ENCODE results near the gene KBTBD2. TPM values are rescaled to one million over a fixed set of nuclear protein-coding genes. Genes with fewer than 3 reads are reported as not detected.

The KBTBD2 gene
- total and polyA plus RNA-seq, 2 donors (not counting 3 experiments of a cell fraction or from before 2014, with no cell fraction given) = 24.8 to 36.6 TPM

- CTCF ChIA-PET = no interaction called here
- Histone ChIP-seq H3K4me2 (ENCODE audit: insufficient read depth, low read length) (no peak overlapping the region), H3K9me3 (replicated peaks; ENCODE audit: control insufficient read depth, insufficient read depth, low read length) (no peaks in the 10 kb centered on the region), H3K9me1 (replicated peaks; ENCODE audit: control insufficient read depth, extremely low read depth, insufficient read depth, low read length) (no peaks in the 10 kb centered on the region), H3K27me3 (ENCODE audit: control insufficient read depth in 2 of 2, insufficient read depth in 2 of 2, low read length in 2 of 2) (no peaks in the 10 kb centered on the region), H3K4me1 (ENCODE audit: control insufficient read depth, extremely low read depth, insufficient read depth, low read length) (no peaks in the 10 kb centered on the region), H4K20me1 (replicated peaks; ENCODE audit: control insufficient read depth, extremely low read depth, insufficient read depth, low read length) (no peaks in the 10 kb centered on the region), H3K27ac (ENCODE audit: insufficient read depth, low read depth, low read length) (no peak overlapping the region), H3K79me2 (ENCODE audit: control insufficient read depth, insufficient read depth, low read length) (peaks cover 18% of the 10 kb centered on the region), H3K4me3 (replicated peaks in 1 of 3; ENCODE audit: insufficient read depth in 1 of 3, low read depth in 1 of 3, low read length in 3 of 3) (no peak overlapping the region), H3K9ac (replicated peaks; ENCODE audit: extremely low read depth, insufficient read depth, low read length) (no peak overlapping the region), H2AFZ (ENCODE audit: low read depth, low read length) (no peak overlapping the region), H3K36me3 (ENCODE audit: control insufficient read depth in 2 of 2, extremely low read depth in 1 of 2, insufficient read depth in 2 of 2, low read length in 2 of 2) (peaks cover 16 to 24% of the 10 kb centered on the region in 2 experiments)
- dilution Hi-C loops (cut with MboI; ENCODE audit: extremely low pct_ligation_motif_present, low sequenced_read_pairs) = no loop called here
- FAIRE-seq (peak; percentile 12), DNase-seq (ENCODE audit: low read depth, low spot score) (no peak)
- POLR2A ChIA-PET = no interaction called here
- intact Hi-C loops (cut with micrococcal nuclease) = no loop called here
- TF ChIP-seq, protein P1, sequence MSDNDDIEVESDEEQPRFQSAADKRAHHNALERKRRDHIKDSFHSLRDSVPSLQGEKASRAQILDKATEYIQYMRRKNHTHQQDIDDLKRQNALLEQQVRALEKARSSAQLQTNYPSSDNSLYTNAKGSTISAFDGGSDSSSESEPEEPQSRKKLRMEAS (IDR thresholded peaks at IDR 0.05; ENCODE audit: insufficient read depth, insufficient read length) = no peak
- no peak for TF ChIP-seq CTCF (IDR thresholded peaks at IDR 0.05; ENCODE audit: extremely low read depth in 1 of 2, insufficient read depth in 1 of 2, low read depth in 1 of 2, low read length in 2 of 2)
- no peak for TF ChIP-seq POLR2AphosphoS5 (IDR thresholded peaks at IDR 0.05; ENCODE audit: insufficient read depth, low read depth, low read length)
- TF ChIP-seq EZH2 (IDR thresholded peaks at IDR 0.05; ENCODE audit: borderline replicate concordance, low read depth, low read length, severe bottlenecking) = no peak
- no peak for TF ChIP-seq FOS (IDR thresholded peaks at IDR 0.05; ENCODE audit: borderline replicate concordance, insufficient read depth, low read length)
- TF ChIP-seq MYC (IDR thresholded peaks at IDR 0.05; ENCODE audit: low read depth, low read length) = no peak
- TF ChIP-seq JUN (IDR thresholded peaks at IDR 0.05; ENCODE audit: borderline replicate concordance, insufficient read depth, insufficient read length, low read depth) = no peak
- no peak for TF ChIP-seq POLR2A (IDR thresholded peaks at IDR 0.05; ENCODE audit: low read depth, low read length)
- TF ChIP-seq GATA2 (IDR thresholded peaks at IDR 0.05; ENCODE audit: insufficient read depth, insufficient read length, low read depth, low read length) = no peak
- BruUV-seq (replicated peaks) = no TSS peak
Measured at GRCh38 chr7:32869716-32870115, 21.8 kb downstream of the KBTBD2 start.

Measured in endothelial cell of umbilical vein (primary cell).